Epithelial cell of proximal tubule (primary cell): ENCODE data around the gene SYNGAP1. TPM values are rescaled to one million over a fixed set of nuclear protein-coding genes. Genes with fewer than 3 reads are reported as not detected.

Source experiments
- DNase-seq: peaks from one replicate; pipeline ENCODE4 v3.0.0-alpha.2; 2011; ENCODE audit warnings: low read depth
- H3K4me3 ChIP-seq: 2 replicates; pipeline ENCODE4 v1.5.1; 2011; ENCODE audit warnings: low read depth, mild to moderate bottlenecking, low read length
- CTCF ChIP-seq: conservative IDR thresholded peaks from 2 replicates; pipeline ENCODE4 v1.5.1; 2012; ENCODE audit warnings: low read depth, mild to moderate bottlenecking, low read length
- total RNA-seq: library from RNA; depleted of rRNA; stranded (reverse); fragments of >200 nt; gene quantifications from 2 replicates; pipeline ENCODE4 v1.2.3, GENCODE V29; 2015

SYNGAP1 gene
- total RNA-seq, 1 donor from 2014 or later = 2.3 TPM

GRCh38 chr6:33441457-33441856 is 21.6 kb downstream of the SYNGAP1 start:
- no peak for DNase-seq
- H3K4me3 ChIP-seq = no peak overlapping the region
- no peak for TF ChIP-seq CTCF

- no peak for TF ChIP-seq CTCF
- no peak for DNase-seq
- no peak overlapping the region for H3K4me3 ChIP-seq
Measured at GRCh38 chr6:33442283-33442682, 22.4 kb downstream of the SYNGAP1 start.

GRCh38 chr6:33443025-33443424 is 23.2 kb downstream of the SYNGAP1 start:
- TF ChIP-seq CTCF = no peak

GRCh38 chr6:33443619-33444504 is 24.0 kb downstream of the SYNGAP1 start:
- TF ChIP-seq CTCF = no peak
- no peak overlapping the region for H3K4me3 ChIP-seq
- no peak for DNase-seq

More at GRCh38 chr6:33443025-33443424, 23.2 kb downstream of the SYNGAP1 start:
- DNase-seq = no peak
- no peak overlapping the region for H3K4me3 ChIP-seq

GRCh38 chr6:33445119-33445603 is 25.3 kb downstream of the SYNGAP1 start:
- TF ChIP-seq CTCF = no peak
- no peak for DNase-seq
- H3K4me3 ChIP-seq = no peak overlapping the region

- no peak for TF ChIP-seq CTCF
- H3K4me3 ChIP-seq = no peak overlapping the region
- DNase-seq = no peak
Measured at GRCh38 chr6:33446356-33446755, 26.5 kb downstream of the SYNGAP1 start.
